IgD-negative memory B cell (primary cell): Measurements from ENCODE around the gene RASGRP3. TPM values are rescaled to one million over a fixed set of nuclear protein-coding genes. Genes with fewer than 3 reads are reported as not detected.

Source experiments
- H3K27ac Mint-ChIP-seq, 3 donors: one replicate each; pipeline ENCODE4 v1.8.0; 2020 to 2022; ENCODE audit warnings: mild to moderate bottlenecking in 3 of 3, mixed read lengths in 3 of 3, moderate library complexity in 1 of 3
- H3K27me3 Mint-ChIP-seq: one replicate; pipeline ENCODE4 v1.8.0; 2021; ENCODE audit warnings: mixed read lengths
- H3K36me3 Mint-ChIP-seq: one replicate; pipeline ENCODE4 v1.8.0; 2020; ENCODE audit warnings: mild to moderate bottlenecking, mixed read lengths
- H3K4me1 Mint-ChIP-seq, 3 donors: one replicate each; pipeline ENCODE4 v1.8.0; 2020 to 2022; ENCODE audit warnings: mixed read lengths in 3 of 3, mild to moderate bottlenecking in 1 of 3
- H3K4me3 Mint-ChIP-seq, 4 donors: one replicate each; pipeline ENCODE4 v1.8.0; 2020 to 2022; ENCODE audit warnings: mild to moderate bottlenecking in 4 of 4, mixed read lengths in 4 of 4, moderate library complexity in 3 of 4
- H3K9me3 Mint-ChIP-seq, 3 donors: one replicate each; pipeline ENCODE4 v1.8.0; 2020 to 2021; ENCODE audit warnings: mixed read lengths in 3 of 3, mild to moderate bottlenecking in 1 of 3
- polyA plus RNA-seq: library from polyadenylated mRNA; unstranded; fragments of 300-500 nt; fragmentation: Illumina TruSeq; gene quantifications from one replicate; pipeline ENCODE4 v1.2.3, GENCODE V29; 2021

The RASGRP3 gene
- polyA plus RNA-seq, 1 donor from 2014 or later, result 82.4 TPM

DNA sequence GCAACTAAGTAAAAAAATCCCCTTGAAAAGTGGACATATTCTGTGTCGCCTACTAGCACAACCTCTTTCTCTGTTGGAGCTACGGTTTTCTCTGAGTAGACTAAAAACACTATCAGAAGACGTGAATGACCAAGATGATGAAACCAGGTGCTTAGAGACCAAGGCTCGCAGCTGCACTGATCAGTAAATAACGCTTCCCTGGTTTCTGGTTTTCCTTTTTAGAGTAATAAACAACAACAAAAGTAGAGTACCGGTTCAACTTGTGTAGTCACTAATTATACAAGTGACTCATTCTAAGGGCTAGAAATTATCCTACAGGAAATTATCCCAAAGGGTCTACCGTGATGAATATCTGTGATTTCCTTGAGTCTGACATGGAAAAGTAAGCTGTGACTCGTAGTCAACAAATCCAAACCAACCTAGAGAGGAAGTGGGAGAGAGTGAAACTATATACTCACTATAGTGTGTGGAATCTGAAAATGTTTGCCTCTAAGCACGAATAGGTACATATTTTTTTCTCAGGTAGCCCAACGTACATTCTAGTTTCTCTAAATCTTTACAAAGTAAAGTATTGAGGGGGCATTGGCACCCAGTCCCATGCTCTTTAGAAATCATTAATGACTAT, 17.8 kb downstream of the RASGRP3 start:
- peaks cover 74 to 86% (median 82%) of the 10 kb centered on the region in 3 donors for H3K4me1 Mint-ChIP-seq
- H3K27me3 Mint-ChIP-seq, result no peaks in the 10 kb centered on the region
- H3K9me3 Mint-ChIP-seq, result peaks cover 0 to 2% (median 0%) of the 10 kb centered on the region in 3 donors
- peak overlapping the region; percentile 45 to 87 (median 76) for H3K4me3 Mint-ChIP-seq
- peaks cover 2% of the 10 kb centered on the region for H3K36me3 Mint-ChIP-seq
- H3K27ac Mint-ChIP-seq, result peak overlapping the region; percentile 81 to 97 (median 95)

- H3K9me3 Mint-ChIP-seq, result peaks cover 0 to 2% (median 0%) of the 10 kb centered on the region in 3 donors
These were observed 18.6 kb downstream of the RASGRP3 start for GRCh38 chr2:33494877-33495641.

GRCh38 chr2:33495683-33496082, 19.2 kb downstream of the RASGRP3 start:
- peak overlapping the region; percentile 52 to 87 (median 66) for H3K4me3 Mint-ChIP-seq
- H3K4me1 Mint-ChIP-seq, result peaks cover 73 to 85% (median 78%) of the 10 kb centered on the region in 3 donors
- peaks cover 5% of the 10 kb centered on the region for H3K36me3 Mint-ChIP-seq
- H3K27me3 Mint-ChIP-seq, result no peaks in the 10 kb centered on the region
- H3K9me3 Mint-ChIP-seq, result peaks cover 0 to 2% (median 0%) of the 10 kb centered on the region in 3 donors
- peak overlapping the region; percentile 81 to 97 (median 95) for H3K27ac Mint-ChIP-seq

More at GRCh38 chr2:33494877-33495641, 18.6 kb downstream of the RASGRP3 start:
- Mint-ChIP-seq H3K4me1 (peaks cover 75 to 87% (median 80%) of the 10 kb centered on the region in 3 donors), H3K27me3 (no peaks in the 10 kb centered on the region), H3K27ac (peak overlapping the region; percentile 81 to 97 (median 95)), H3K36me3 (peaks cover 3% of the 10 kb centered on the region), H3K4me3 (peak overlapping the region; percentile 52 to 87 (median 66))

DNA sequence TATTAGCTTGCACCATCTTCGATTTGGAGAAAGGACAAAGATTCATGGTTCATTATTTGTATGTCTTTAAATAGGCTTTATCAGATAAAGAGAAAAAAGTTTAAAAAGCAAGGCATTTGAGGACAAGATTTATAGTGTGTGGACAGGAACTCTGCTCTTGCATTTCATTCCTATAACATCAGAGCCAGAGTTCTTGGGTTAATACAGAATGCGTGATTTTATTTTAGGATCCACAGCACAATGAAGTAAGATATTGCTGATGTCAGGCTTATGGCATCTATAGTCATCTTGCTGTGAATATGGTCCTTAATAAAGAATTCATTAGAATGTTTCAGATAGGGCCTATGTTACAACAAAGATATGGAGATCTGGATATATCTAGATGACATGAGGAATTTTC, 19.7 kb downstream of the RASGRP3 start:
- H3K27ac Mint-ChIP-seq, result peak overlapping the region; percentile 81 to 97 (median 95)
- peaks cover 0 to 2% (median 0%) of the 10 kb centered on the region in 3 donors for H3K9me3 Mint-ChIP-seq
- peak overlapping the region in 3 of 4 donors; percentile 54 to 87 (median 77) for H3K4me3 Mint-ChIP-seq
- no peaks in the 10 kb centered on the region for H3K27me3 Mint-ChIP-seq
- H3K4me1 Mint-ChIP-seq, result peaks cover 72 to 86% (median 77%) of the 10 kb centered on the region in 3 donors
- H3K36me3 Mint-ChIP-seq, result peaks cover 5% of the 10 kb centered on the region

DNA sequence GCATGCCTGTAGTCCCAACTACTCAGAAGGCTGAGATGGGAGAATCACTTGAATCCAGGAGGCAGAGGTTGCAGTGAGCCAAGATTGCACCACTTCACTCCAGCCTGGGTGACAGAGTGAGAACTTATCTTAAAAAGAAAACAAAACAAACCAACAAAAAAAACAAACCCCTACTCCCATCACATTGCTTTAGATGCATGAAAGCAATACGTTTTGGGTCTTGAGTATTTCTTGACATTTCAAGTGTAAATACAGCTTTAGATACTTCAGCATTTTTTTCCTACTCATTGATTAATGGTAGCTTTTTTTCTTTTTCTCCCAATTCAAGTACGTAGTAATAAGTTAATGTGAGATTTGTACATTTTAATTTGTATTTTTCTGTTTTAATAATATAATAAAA, 20.3 kb downstream of the RASGRP3 start:
- peaks cover 0 to 2% (median 0%) of the 10 kb centered on the region in 3 donors for H3K9me3 Mint-ChIP-seq
- H3K4me3 Mint-ChIP-seq, result peak overlapping the region in 3 of 4 donors; percentile 60 to 87 (median 61)
- peaks cover 8% of the 10 kb centered on the region for H3K36me3 Mint-ChIP-seq
- no peaks in the 10 kb centered on the region for H3K27me3 Mint-ChIP-seq
- H3K4me1 Mint-ChIP-seq, result peaks cover 73 to 88% (median 80%) of the 10 kb centered on the region in 3 donors
- peak overlapping the region; percentile 84 to 97 (median 92) for H3K27ac Mint-ChIP-seq

GRCh38 chr2:33497221-33497650, 20.8 kb downstream of the RASGRP3 start:
- Mint-ChIP-seq H3K27ac (peak overlapping the region; percentile 78 to 92 (median 84)), H3K27me3 (no peaks in the 10 kb centered on the region), H3K4me1 (peaks cover 74 to 88% (median 81%) of the 10 kb centered on the region in 3 donors), H3K4me3 (peak overlapping the region in 3 of 4 donors; percentile 60 to 90 (median 75)), H3K9me3 (peaks cover 0 to 2% (median 0%) of the 10 kb centered on the region in 3 donors), H3K36me3 (peaks cover 10% of the 10 kb centered on the region)

- Mint-ChIP-seq H3K9me3 (peaks cover 0 to 2% (median 0%) of the 10 kb centered on the region in 3 donors), H3K27ac (peak overlapping the region; percentile 78 to 92 (median 84)), H3K36me3 (peaks cover 10% of the 10 kb centered on the region), H3K4me3 (peak overlapping the region; percentile 60 to 90 (median 70)), H3K27me3 (no peaks in the 10 kb centered on the region), H3K4me1 (peaks cover 72 to 84% (median 76%) of the 10 kb centered on the region in 3 donors)
These were observed 22.0 kb downstream of the RASGRP3 start for GRCh38 chr2:33498291-33498956.

- peak overlapping the region; percentile 78 to 92 (median 84) for H3K27ac Mint-ChIP-seq
- no peaks in the 10 kb centered on the region for H3K27me3 Mint-ChIP-seq
These were observed 23.7 kb downstream of the RASGRP3 start for GRCh38 chr2:33500177-33500576.

DNA sequence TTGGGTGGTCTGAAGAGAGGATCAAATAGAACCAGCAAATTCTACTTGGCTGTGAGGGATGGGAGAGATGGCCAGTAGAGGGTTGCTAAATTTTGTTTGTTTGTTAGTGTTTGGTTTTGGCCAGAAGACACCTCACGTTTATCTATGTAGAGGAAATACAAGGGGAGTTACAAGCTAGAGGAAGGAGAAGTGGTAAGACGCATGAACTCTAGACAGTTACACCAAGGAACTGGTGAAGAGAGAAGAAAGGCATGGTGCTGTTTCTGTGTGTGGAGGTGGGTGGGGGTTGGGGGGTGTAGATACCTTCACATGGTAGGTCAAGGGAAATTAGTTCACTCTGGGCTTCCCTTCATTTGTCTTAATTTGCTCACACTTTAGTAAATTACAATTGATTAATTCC, 25.6 kb downstream of the RASGRP3 start:
- peaks cover 10% of the 10 kb centered on the region for H3K36me3 Mint-ChIP-seq
- peaks cover 0 to 2% (median 0%) of the 10 kb centered on the region in 3 donors for H3K9me3 Mint-ChIP-seq
- peaks cover 52 to 72% (median 64%) of the 10 kb centered on the region in 3 donors for H3K4me1 Mint-ChIP-seq
- H3K27me3 Mint-ChIP-seq, result no peaks in the 10 kb centered on the region
- H3K4me3 Mint-ChIP-seq, result peak overlapping the region; percentile 25 to 91 (median 44)
- peak overlapping the region; percentile 29 to 82 (median 71) for H3K27ac Mint-ChIP-seq

More at GRCh38 chr2:33500177-33500576, 23.7 kb downstream of the RASGRP3 start:
- Mint-ChIP-seq H3K4me1 (peaks cover 63 to 79% (median 69%) of the 10 kb centered on the region in 3 donors), H3K9me3 (peaks cover 0 to 2% (median 0%) of the 10 kb centered on the region in 3 donors), H3K4me3 (peak overlapping the region; percentile 1 to 90 (median 56)), H3K36me3 (peaks cover 10% of the 10 kb centered on the region)

- peak overlapping the region in 1 of 4 donors; percentile 79 for H3K4me3 Mint-ChIP-seq
- H3K9me3 Mint-ChIP-seq, result peaks cover 0 to 2% (median 0%) of the 10 kb centered on the region in 3 donors
- H3K27me3 Mint-ChIP-seq, result no peaks in the 10 kb centered on the region
- H3K4me1 Mint-ChIP-seq, result peaks cover 51 to 70% (median 61%) of the 10 kb centered on the region in 3 donors
- peak overlapping the region in 1 of 3 donors; percentile 29 for H3K27ac Mint-ChIP-seq
- peaks cover 13% of the 10 kb centered on the region for H3K36me3 Mint-ChIP-seq
These were observed 26.6 kb downstream of the RASGRP3 start for GRCh38 chr2:33503002-33503401.

DNA sequence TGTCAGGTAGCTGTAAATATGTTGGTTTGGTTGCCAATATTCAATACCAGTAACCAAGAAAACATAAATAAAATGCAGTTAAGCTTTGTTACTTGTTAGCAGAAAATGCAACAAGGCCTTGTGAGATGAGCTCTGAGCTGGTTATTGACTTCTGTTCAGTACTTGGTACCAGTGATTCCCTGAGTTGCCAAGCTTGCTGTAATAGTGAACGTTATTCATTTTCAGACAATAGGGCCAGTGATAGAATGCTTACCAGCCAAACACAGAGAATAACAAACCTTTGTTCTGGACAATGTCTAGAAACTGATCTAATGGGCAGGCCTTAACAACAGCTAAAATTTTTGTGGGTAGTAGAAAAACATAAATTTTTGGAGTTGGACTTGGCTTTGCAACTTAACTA, 29.5 kb downstream of the RASGRP3 start:
- Mint-ChIP-seq H3K4me3 (no peak overlapping the region), H3K36me3 (peaks cover 18% of the 10 kb centered on the region), H3K4me1 (peaks cover 58 to 70% (median 65%) of the 10 kb centered on the region in 3 donors), H3K9me3 (peaks cover 0 to 2% (median 0%) of the 10 kb centered on the region in 3 donors), H3K27me3 (no peaks in the 10 kb centered on the region), H3K27ac (no peak overlapping the region)

- Mint-ChIP-seq H3K36me3 (peaks cover 13% of the 10 kb centered on the region), H3K27me3 (no peaks in the 10 kb centered on the region), H3K27ac (peak overlapping the region in 2 of 3 donors; percentile 86 to 91), H3K4me1 (peaks cover 46 to 49% (median 47%) of the 10 kb centered on the region in 3 donors), H3K4me3 (peak overlapping the region in 1 of 4 donors; percentile 85), H3K9me3 (no peaks in the 10 kb centered on the region)
These were observed 33.6 kb downstream of the RASGRP3 start for GRCh38 chr2:33509908-33510585.

GRCh38 chr2:33510586-33510968, 34.1 kb downstream of the RASGRP3 start:
- Mint-ChIP-seq H3K4me1 (peaks cover 46 to 50% (median 47%) of the 10 kb centered on the region in 3 donors), H3K27ac (peak overlapping the region in 2 of 3 donors; percentile 63 to 86), H3K36me3 (peaks cover 13% of the 10 kb centered on the region), H3K9me3 (no peaks in the 10 kb centered on the region), H3K4me3 (peak overlapping the region in 1 of 4 donors; percentile 85), H3K27me3 (no peaks in the 10 kb centered on the region)

GRCh38 chr2:33511141-33511540, 34.7 kb downstream of the RASGRP3 start:
- peak overlapping the region in 1 of 4 donors; percentile 56 for H3K4me3 Mint-ChIP-seq

More at GRCh38 chr2:33511141-33511540, 34.7 kb downstream of the RASGRP3 start:
- Mint-ChIP-seq H3K27me3 (no peaks in the 10 kb centered on the region), H3K36me3 (peaks cover 13% of the 10 kb centered on the region), H3K4me1 (peaks cover 43 to 47% (median 46%) of the 10 kb centered on the region in 3 donors), H3K9me3 (no peaks in the 10 kb centered on the region), H3K27ac (peak overlapping the region in 2 of 3 donors; percentile 63 to 86)
